GM12864 (cell line): ENCODE measurements around the gene UBP1.
"Not testable (repeated sequence)": the region's sequence is repeated elsewhere in the genome, so short reads cannot be mapped to it uniquely, and the experiment has no call there.

Experiments used
- DNase-seq: peaks from one replicate; pipeline ENCODE4 v3.0.0-alpha.2; 2011; ENCODE audit warnings: low read depth
- H3K4me3 ChIP-seq: 2 replicates; pipeline ENCODE4 v1.5.1; 2011; ENCODE audit warnings: mild to moderate bottlenecking, low read depth, low read length, control low read depth
- CTCF ChIP-seq: IDR thresholded peaks from 2 replicates; pipeline ENCODE4 v1.5.1; 2011; ENCODE audit warnings: low read depth, mild to moderate bottlenecking, moderate library complexity, low read length, control low read depth, inconsistent platforms; ENCODE audit errors: missing control alignments

Gene UBP1

DNA sequence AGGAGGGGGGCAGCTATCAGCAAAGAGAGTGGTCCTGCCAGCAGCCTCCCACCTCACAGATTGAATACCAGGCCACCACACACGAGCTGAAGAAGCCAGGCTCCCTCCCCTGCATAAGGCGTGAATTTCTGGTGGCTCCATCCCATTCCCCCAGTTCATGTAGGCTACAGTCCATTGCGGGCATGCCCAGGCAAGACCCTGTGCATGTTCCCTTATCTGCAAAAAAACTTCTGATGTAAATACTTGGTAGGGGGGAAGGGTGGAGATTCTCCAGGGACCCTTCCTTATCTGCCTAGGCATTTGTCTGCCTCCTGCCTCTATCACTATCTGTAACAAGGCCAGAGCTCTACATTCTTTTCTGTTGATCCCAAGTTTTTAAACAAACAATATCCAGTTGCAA, 27.6 kb upstream of the UBP1 start:
- no peak for DNase-seq
- H3K4me3 ChIP-seq = no peak overlapping the region
- no peak for TF ChIP-seq CTCF

DNA sequence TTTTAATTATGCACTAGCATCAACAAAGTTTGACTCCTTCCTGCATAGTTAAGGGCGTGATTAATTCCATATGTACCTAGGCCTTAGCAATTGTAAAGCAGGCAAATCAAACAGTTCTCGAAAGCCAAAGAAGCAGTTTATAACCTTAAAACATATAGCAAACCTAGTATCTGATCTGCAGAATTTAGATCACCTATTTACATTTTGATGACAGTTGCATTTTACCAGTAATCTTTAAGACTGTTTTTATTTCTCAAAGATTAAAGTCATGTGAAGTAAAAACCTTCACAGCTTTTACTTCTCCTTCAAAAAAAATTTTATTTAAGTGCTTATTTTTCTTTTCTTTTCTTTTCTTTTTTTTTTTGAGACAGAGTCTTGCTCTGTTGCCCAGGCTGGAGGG, 20.9 kb upstream of the UBP1 start:
- TF ChIP-seq CTCF = no peak
- H3K4me3 ChIP-seq = no peak overlapping the region
- DNase-seq = no peak

DNA sequence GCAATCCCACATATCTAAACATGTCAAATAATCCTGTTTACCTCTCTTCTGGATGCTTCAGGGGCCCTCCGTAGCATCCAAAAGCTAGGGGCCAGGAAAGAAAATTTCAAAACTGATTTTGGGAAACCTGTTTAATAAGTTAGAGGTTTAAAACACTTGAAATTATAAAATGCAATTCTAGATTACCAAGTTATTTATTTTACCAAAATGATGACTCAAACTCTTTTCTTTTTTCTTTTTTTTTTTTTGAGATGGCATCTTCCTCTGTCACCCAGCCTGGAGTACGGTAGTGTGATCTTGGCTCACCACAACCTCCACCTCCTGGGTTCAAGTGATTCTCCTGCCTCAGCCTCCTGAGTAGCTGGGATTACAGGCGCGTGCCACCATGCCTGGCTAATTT, 19.4 kb upstream of the UBP1 start:
- not testable (repeated sequence) for H3K4me3 ChIP-seq, DNase-seq

GRCh38 chr3:33458446-33458845, 18.2 kb upstream of the UBP1 start:
- no peak for DNase-seq
- H3K4me3 ChIP-seq = no peak overlapping the region
- no peak for TF ChIP-seq CTCF

GRCh38 chr3:33456756-33457155, 16.6 kb upstream of the UBP1 start:
- H3K4me3 ChIP-seq = no peak overlapping the region
- no peak for DNase-seq
- TF ChIP-seq CTCF = no peak

GRCh38 chr3:33453331-33453761, 13.1 kb upstream of the UBP1 start:
- no peak overlapping the region for H3K4me3 ChIP-seq
- no peak for TF ChIP-seq CTCF
- no peak for DNase-seq

GRCh38 chr3:33451994-33452393, 11.8 kb upstream of the UBP1 start:
- DNase-seq, H3K4me3 ChIP-seq: not testable (repeated sequence)

DNA sequence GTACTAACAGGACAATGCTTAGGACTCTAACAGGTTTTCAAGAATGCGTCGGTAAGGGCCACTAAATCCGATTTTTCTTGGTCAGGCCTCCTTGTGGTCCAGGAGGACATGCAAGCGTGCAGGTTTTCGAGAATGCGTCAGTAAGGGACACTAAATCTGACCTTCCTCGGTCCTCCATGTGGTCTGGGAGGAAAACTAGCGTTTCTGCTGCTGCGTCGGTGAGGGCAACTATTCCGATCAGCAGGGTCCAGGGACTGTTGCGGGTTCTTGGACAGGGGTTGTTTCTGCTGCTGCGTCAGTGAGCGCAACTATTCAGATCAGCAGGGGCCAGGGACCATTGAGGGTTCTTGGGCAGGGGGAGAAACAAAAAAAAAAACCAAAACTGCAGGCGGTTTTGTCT, 7.8 kb upstream of the UBP1 start:
- no peak for DNase-seq
- no peak overlapping the region for H3K4me3 ChIP-seq
- no peak for TF ChIP-seq CTCF

DNA sequence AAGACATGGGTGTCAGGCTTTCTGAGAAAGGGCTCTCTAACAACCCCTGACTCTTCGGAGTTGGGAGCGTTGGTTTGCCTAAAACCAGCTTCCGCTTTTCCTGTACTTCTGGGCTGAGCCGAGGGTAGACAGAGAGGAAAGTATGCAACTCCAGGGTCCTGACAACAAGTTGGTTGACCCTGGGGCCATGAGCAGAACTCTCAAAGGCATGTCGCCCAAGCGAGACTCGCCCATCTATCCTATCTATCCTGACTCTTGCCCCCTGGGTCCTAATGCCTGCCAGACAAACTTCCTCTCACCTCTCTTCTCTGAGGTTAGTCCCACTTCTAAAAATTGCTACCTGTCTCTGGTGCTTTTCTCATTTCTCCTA, 7.0 kb upstream of the UBP1 start:
- DNase-seq, H3K4me3 ChIP-seq: not testable (repeated sequence)
